Vagina (tissue), 2 donors: ENCODE measurements around the gene PCSK5.

Experiments used
- POLR2A ChIP-seq, 2 donors: fragments of 450-650 bp; IDR thresholded peaks; one replicate each; pipeline ENCODE4 v1.6.1; 2017; ENCODE audit warnings: antibody characterized with exemption in 2 of 2, mild to moderate bottlenecking in 2 of 2, moderate library complexity in 2 of 2
- POLR2AphosphoS5 ChIP-seq, 2 donors: sonication (generic); formaldehyde crosslinking; IDR thresholded peaks; one replicate each; pipeline ENCODE4 v1.9.0; 2017; ENCODE audit warnings: antibody characterized with exemption in 2 of 2, mild to moderate bottlenecking in 2 of 2, low read depth in 1 of 2; ENCODE audit not compliant: insufficient read depth in 1 of 2
- TF ChIP-seq, protein P1 (sequence below), 3 experiments: fragments of 450-650 bp in 2 of 3; fragments of 200-600 bp in 1 of 3; sonication (generic) in 1 of 3; IDR thresholded peaks; one replicate each; pipeline ENCODE4 v1.5.1; 2017 to 2019; ENCODE audit warnings: antibody characterized with exemption in 3 of 3, mild to moderate bottlenecking in 2 of 3, moderate library complexity in 2 of 3

DNA sequence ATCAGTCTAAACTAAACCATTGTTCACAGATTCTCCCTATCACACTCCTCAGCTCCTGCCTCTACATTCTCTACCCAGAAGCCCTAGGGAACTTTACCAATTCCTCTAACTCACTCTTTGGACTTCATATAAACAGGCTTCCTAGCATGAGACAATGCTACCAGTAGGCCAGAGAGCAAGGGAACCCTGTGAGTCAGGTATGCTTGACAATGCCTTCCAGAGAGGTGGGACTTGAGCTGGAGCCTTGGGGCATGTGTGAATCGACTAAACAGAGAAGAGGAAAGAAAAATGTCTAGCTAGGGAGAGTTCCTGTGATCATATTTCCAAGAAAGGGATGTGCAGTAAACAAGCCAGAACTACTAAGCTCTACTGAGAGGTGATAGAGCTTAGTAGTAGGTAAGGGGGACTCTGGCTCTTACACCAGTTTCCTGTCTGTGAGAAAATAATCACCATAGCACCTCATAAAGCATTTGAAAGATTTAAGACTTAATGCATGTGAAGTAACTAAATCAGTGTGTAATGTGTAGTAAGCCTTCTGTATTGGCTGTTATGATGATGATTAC is 510.1 kb downstream of the PCSK5 start:
- no peak for TF ChIP-seq POLR2A (IDR thresholded peaks at IDR 0.05)
- TF ChIP-seq POLR2AphosphoS5 (IDR thresholded peaks at IDR 0.05; ENCODE audit: insufficient read depth in 1 of 2, low read depth in 1 of 2), result no peak
- TF ChIP-seq, protein P1, sequence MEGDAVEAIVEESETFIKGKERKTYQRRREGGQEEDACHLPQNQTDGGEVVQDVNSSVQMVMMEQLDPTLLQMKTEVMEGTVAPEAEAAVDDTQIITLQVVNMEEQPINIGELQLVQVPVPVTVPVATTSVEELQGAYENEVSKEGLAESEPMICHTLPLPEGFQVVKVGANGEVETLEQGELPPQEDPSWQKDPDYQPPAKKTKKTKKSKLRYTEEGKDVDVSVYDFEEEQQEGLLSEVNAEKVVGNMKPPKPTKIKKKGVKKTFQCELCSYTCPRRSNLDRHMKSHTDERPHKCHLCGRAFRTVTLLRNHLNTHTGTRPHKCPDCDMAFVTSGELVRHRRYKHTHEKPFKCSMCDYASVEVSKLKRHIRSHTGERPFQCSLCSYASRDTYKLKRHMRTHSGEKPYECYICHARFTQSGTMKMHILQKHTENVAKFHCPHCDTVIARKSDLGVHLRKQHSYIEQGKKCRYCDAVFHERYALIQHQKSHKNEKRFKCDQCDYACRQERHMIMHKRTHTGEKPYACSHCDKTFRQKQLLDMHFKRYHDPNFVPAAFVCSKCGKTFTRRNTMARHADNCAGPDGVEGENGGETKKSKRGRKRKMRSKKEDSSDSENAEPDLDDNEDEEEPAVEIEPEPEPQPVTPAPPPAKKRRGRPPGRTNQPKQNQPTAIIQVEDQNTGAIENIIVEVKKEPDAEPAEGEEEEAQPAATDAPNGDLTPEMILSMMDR (IDR thresholded peaks at IDR 0.05), result no peak
